Neural progenitor cell (in vitro differentiated cells): ENCODE measurements around the gene KCNMA1. TPM values are rescaled to one million over a fixed set of nuclear protein-coding genes. Genes with fewer than 3 reads are reported as not detected.

Experiments used
- DNase-seq: peaks from one replicate; pipeline ENCODE4 v3.0.0-alpha.2; 2016; ENCODE audit warnings: low spot score
- H2AFZ ChIP-seq: fragments of 200-600 bp; sonication (generic); replicated peaks from 2 replicates; pipeline ENCODE4 v1.6.1; 2016; ENCODE audit warnings: antibody characterized with exemption
- H3F3A ChIP-seq: fragments of 200-600 bp; sonication (generic); 2 replicates; pipeline ENCODE4 v1.6.1; 2016; ENCODE audit warnings: antibody characterized with exemption, low read depth
- H3K27ac ChIP-seq: fragments of 200-600 bp; sonication (generic); 2 replicates; pipeline ENCODE4 v1.5.1; 2016; ENCODE audit warnings: mild to moderate bottlenecking
- H3K27me3 ChIP-seq: fragments of 200-600 bp; sonication (generic); 2 replicates; pipeline ENCODE4 v1.6.1; 2016; ENCODE audit warnings: mild to moderate bottlenecking, moderate library complexity
- H3K36me3 ChIP-seq: fragments of 200-600 bp; sonication (generic); 2 replicates; pipeline ENCODE4 v1.5.1; 2016
- H3K4me1 ChIP-seq: fragments of 200-600 bp; sonication (generic); 2 replicates; pipeline ENCODE4 v1.6.1; 2016; ENCODE audit warnings: mixed run types
- H3K4me2 ChIP-seq: fragments of 200-600 bp; sonication (generic); 2 replicates; pipeline ENCODE4 v1.6.1; 2016
- H3K4me3 ChIP-seq: fragments of 200-600 bp; sonication (generic); 2 replicates; pipeline ENCODE4 v1.5.1; 2016
- H3K79me2 ChIP-seq: fragments of 200-600 bp; sonication (generic); 2 replicates; pipeline ENCODE4 v1.6.1; 2016; ENCODE audit warnings: low read depth
- H3K9ac ChIP-seq: fragments of 200-600 bp; sonication (generic); 2 replicates; pipeline ENCODE4 v1.6.1; 2016
- H3K9me3 ChIP-seq: fragments of 200-600 bp; sonication (generic); 2 replicates; pipeline ENCODE4 v1.5.1; 2016; ENCODE audit warnings: low read depth
- H4K20me1 ChIP-seq: fragments of 200-600 bp; sonication (generic); 2 replicates; pipeline ENCODE4 v1.6.1; 2016; ENCODE audit warnings: low read depth
- H3K27ac Mint-ChIP-seq: 3 replicates; pipeline ENCODE4 v1.8.0; 2021; ENCODE audit warnings: mixed read lengths
- H3K27me3 Mint-ChIP-seq: 2 replicates; pipeline ENCODE4 v1.8.0; 2022; ENCODE audit warnings: low read depth, mild to moderate bottlenecking, inconsistent platforms, moderate library complexity, mixed read lengths; ENCODE audit not compliant: insufficient read depth
- H3K36me3 Mint-ChIP-seq: 3 replicates; pipeline ENCODE4 v1.8.0; 2021; ENCODE audit warnings: mixed read lengths
- H3K4me1 Mint-ChIP-seq: 3 replicates; pipeline ENCODE4 v1.8.0; 2021; ENCODE audit warnings: mixed read lengths
- H3K4me3 Mint-ChIP-seq: 3 replicates; pipeline ENCODE4 v1.8.0; 2021; ENCODE audit warnings: mild to moderate bottlenecking, moderate library complexity, mixed read lengths
- H3K9me3 Mint-ChIP-seq: 3 replicates; pipeline ENCODE4 v1.8.0; 2020; ENCODE audit warnings: mixed read lengths
- EZH2 ChIP-seq: fragments of 200-600 bp; sonication (generic); IDR thresholded peaks from 2 replicates; pipeline ENCODE4 v1.6.1; 2017; ENCODE audit warnings: antibody characterized with exemption, mild to moderate bottlenecking, moderate library complexity
- EZH2phosphoT487 ChIP-seq: fragments of 200-600 bp; sonication (generic); IDR thresholded peaks from 2 replicates; pipeline ENCODE4 v1.6.1; 2017; ENCODE audit warnings: antibody characterized with exemption
- total RNA-seq: library from RNA; depleted of rRNA; stranded (reverse); fragments of >200 nt; gene quantifications from 2 replicates; pipeline ENCODE4 v1.2.3, GENCODE V29; 2015; ENCODE audit warnings: low replicate concordance
- TF ChIP-seq, protein P1 (sequence below): fragments of 200-600 bp; sonication (generic); IDR thresholded peaks from 2 replicates; pipeline ENCODE4 v1.5.1; 2017; ENCODE audit warnings: antibody characterized with exemption, mild to moderate bottlenecking

The KCNMA1 gene
- total RNA-seq, 1 donor from 2014 or later, result 2.4 TPM

DNA sequence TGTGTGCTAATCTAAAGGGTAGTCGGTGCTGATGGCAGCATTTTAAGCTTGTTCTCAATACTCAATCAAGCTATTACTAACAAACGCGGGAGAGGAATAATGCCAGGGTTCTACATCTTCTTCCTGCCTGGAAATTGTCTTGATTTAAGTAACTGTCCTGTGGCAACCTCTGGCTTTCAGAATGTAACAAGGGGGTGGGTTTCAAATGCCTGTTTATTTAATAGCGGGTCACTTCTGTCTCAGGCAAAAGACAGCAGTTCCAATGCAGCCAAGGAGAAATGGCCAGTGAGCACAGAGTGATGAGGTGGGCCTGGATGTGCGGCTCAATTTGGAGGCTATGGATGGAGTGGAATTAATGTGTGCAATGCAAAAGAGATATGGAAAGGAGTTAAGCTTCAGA, 692.4 kb downstream of the KCNMA1 start:
- no peaks in the 10 kb centered on the region for H3K79me2 ChIP-seq
- no peak for DNase-seq
- Mint-ChIP-seq H3K4me3 (no peak overlapping the region), H3K4me1 (peaks cover 7% of the 10 kb centered on the region), H3K9me3 (no peaks in the 10 kb centered on the region), H3K27ac (no peak overlapping the region), H3K27me3 (peaks cover 7% of the 10 kb centered on the region), H3K36me3 (no peaks in the 10 kb centered on the region)
- H3F3A ChIP-seq, result no peaks in the 10 kb centered on the region
- H3K4me2 ChIP-seq, result no peak overlapping the region
- H3K4me1 ChIP-seq, result no peaks in the 10 kb centered on the region
- H3K27me3 ChIP-seq, result no peaks in the 10 kb centered on the region
- no peak overlapping the region for H3K4me3 ChIP-seq
- H2AFZ ChIP-seq, result no peak overlapping the region
- H3K27ac ChIP-seq, result no peak overlapping the region
- no peaks in the 10 kb centered on the region for H3K36me3 ChIP-seq
- H3K9ac ChIP-seq, result no peak overlapping the region
- H3K9me3 ChIP-seq, result no peaks in the 10 kb centered on the region
- TF ChIP-seq EZH2phosphoT487 (no peak), EZH2 (no peak)
- TF ChIP-seq, protein P1, sequence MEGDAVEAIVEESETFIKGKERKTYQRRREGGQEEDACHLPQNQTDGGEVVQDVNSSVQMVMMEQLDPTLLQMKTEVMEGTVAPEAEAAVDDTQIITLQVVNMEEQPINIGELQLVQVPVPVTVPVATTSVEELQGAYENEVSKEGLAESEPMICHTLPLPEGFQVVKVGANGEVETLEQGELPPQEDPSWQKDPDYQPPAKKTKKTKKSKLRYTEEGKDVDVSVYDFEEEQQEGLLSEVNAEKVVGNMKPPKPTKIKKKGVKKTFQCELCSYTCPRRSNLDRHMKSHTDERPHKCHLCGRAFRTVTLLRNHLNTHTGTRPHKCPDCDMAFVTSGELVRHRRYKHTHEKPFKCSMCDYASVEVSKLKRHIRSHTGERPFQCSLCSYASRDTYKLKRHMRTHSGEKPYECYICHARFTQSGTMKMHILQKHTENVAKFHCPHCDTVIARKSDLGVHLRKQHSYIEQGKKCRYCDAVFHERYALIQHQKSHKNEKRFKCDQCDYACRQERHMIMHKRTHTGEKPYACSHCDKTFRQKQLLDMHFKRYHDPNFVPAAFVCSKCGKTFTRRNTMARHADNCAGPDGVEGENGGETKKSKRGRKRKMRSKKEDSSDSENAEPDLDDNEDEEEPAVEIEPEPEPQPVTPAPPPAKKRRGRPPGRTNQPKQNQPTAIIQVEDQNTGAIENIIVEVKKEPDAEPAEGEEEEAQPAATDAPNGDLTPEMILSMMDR, result no peak
- no peaks in the 10 kb centered on the region for H4K20me1 ChIP-seq

DNA sequence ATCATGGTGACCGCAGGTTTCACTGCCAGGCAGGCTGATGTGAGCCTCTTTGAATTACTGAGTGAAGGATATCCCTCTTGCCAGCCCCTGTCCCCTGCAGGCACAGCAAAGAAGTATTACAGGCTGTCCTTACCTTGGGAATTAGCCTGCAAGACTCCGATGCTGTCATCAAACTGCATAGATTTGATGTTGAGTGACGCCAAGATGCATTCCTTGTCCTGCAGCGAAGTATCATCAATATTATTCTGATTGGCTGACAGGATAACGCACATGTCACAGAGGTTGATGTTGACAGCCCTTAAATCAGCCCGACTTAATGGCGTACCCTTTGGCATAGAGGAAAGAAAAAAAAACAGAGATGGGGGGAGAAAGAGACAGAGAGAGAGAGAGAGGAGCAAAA, 693.0 kb downstream of the KCNMA1 start:
- H3K36me3 Mint-ChIP-seq, result no peaks in the 10 kb centered on the region
- no peaks in the 10 kb centered on the region for H3K79me2 ChIP-seq
- no peak overlapping the region for H2AFZ ChIP-seq
- no peak overlapping the region for H3K9ac ChIP-seq
- H3K4me1 ChIP-seq, result no peaks in the 10 kb centered on the region
- H3K27ac ChIP-seq, result no peak overlapping the region
- H3K4me3 ChIP-seq, result no peak overlapping the region
- no peak for DNase-seq
- no peak overlapping the region for H3K4me2 ChIP-seq
- no peaks in the 10 kb centered on the region for H3K9me3 Mint-ChIP-seq
- H3K9me3 ChIP-seq, result no peaks in the 10 kb centered on the region
- no peaks in the 10 kb centered on the region for H3K36me3 ChIP-seq
- no peak overlapping the region for H3K4me3 Mint-ChIP-seq
- no peaks in the 10 kb centered on the region for H3F3A ChIP-seq
- no peak overlapping the region for H3K27ac Mint-ChIP-seq
- H3K27me3 ChIP-seq, result no peaks in the 10 kb centered on the region
- H3K27me3 Mint-ChIP-seq, result peaks cover 7% of the 10 kb centered on the region
- peaks cover 5% of the 10 kb centered on the region for H3K4me1 Mint-ChIP-seq
- no peaks in the 10 kb centered on the region for H4K20me1 ChIP-seq
- TF ChIP-seq, protein P1, result no peak

DNA sequence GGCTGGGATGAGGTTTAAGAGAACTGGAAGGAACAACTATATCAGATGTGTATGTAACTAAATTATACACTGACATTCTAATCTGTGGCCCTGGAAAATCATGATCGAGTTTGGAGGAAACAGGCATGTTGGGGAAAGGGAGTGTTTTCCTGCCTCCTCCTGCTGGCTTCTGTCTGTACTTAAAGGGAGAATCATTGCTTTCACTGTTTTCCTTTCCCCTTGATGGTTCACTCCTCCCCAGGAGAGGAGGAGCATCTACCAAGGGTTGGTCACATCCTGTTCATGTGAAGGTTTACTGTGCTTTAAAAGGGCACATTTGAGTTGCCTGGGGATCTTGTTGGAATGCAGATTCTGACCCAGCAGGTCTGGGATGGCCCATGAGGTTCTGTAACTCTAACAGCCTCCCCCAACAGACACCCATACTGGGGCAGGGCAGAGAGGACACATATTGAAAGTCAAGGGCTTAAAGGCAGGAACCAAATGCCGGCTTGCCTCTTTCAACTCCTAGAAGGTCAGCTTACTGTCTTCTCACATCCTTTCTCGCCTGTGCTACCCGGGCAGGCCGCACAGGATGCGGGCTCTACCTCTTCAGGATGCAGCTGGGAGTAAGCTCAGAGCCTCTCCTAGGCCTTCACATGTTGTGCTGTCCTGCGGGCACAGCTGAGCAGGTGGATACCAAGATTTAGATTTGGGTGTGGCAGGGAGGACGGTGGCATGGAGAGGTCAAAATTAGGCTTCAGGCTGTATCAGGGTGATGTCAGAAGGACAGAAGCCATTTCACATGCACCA, 694.8 kb downstream of the KCNMA1 start:
- no peaks in the 10 kb centered on the region for H3F3A ChIP-seq
- H2AFZ ChIP-seq, result no peak overlapping the region
- Mint-ChIP-seq H3K4me1 (peaks cover 6% of the 10 kb centered on the region), H3K4me3 (no peak overlapping the region), H3K27ac (peak overlapping the region; percentile 68), H3K36me3 (no peaks in the 10 kb centered on the region), H3K27me3 (peaks cover 9% of the 10 kb centered on the region), H3K9me3 (no peaks in the 10 kb centered on the region)
- TF ChIP-seq, protein P1, result no peak
- no peak overlapping the region for H3K27ac ChIP-seq
- DNase-seq, result no peak
- H3K4me3 ChIP-seq, result no peak overlapping the region
- H3K9ac ChIP-seq, result no peak overlapping the region
- H3K27me3 ChIP-seq, result no peaks in the 10 kb centered on the region
- H3K79me2 ChIP-seq, result no peaks in the 10 kb centered on the region
- H3K4me2 ChIP-seq, result no peak overlapping the region
- H4K20me1 ChIP-seq, result no peaks in the 10 kb centered on the region
- H3K9me3 ChIP-seq, result no peaks in the 10 kb centered on the region
- no peaks in the 10 kb centered on the region for H3K4me1 ChIP-seq
- H3K36me3 ChIP-seq, result no peaks in the 10 kb centered on the region
